K562 (cell line): ENCODE results near the gene FXR1. TPM values are rescaled to one million over a fixed set of nuclear protein-coding genes. Genes with fewer than 3 reads are reported as not detected.

ENCODE experiments used
- ATAC-seq: fragments of 200-7000 bp; cut with Tn5 transposase; 3 replicates; pipeline ENCODE4 v1.9.1; 2020; ENCODE audit warnings: moderate library complexity
- BruUV-seq: library from RNA; stranded (reverse); fragments of 400-500 nt; replicated peaks from 2 replicates; lab custom pipeline; 2021; lab: Mats Ljungman, UMichigan
- CTCF ChIA-PET: fragments of 300-600 bp; formaldehyde crosslinking; extraction: SDS; loops from one replicate; lab custom pipeline; 2021; ENCODE audit warnings: low intra/inter-chr PET ratio; lab: Yijun Ruan, JAX
- POLR2A ChIA-PET: fragments of 300-600, 350-650 bp; sonication (Branson Sonifier 250); formaldehyde crosslinking; extraction: SDS; loops from one replicate; lab custom pipeline; 2021; ENCODE audit warnings: antibody characterized with exemption, inconsistent platforms; lab: Yijun Ruan, JAX
- DNase-seq, 4 experiments: peaks; one replicate each; pipeline versions ENCODE4 v3.0.0 to v3.0.0-alpha.2; 2011 to 2018; ENCODE audit warnings: low spot score in 3 of 4, mixed read lengths in 3 of 4; ENCODE audit errors: extremely low read depth in 1 of 4
- FAIRE-seq: peaks from 2 replicates; lab custom pipeline; 2011; peaks lifted over from hg19 to GRCh38; lab: Jason Lieb, UNC
- H2AFZ ChIP-seq: 2 replicates; pipeline ENCODE4 v1.6.0; 2011; ENCODE audit warnings: low read depth, low read length, control low read depth, inconsistent platforms
- H3K27ac ChIP-seq: fragments of 200-600 bp; 3 replicates; pipeline ENCODE4 v1.8.0; 2011; ENCODE audit warnings: low read depth, mild to moderate bottlenecking, control low read depth, inconsistent platforms, low read length, moderate library complexity, mixed read lengths; ENCODE audit errors: extremely low read depth
- H3K27me3 ChIP-seq, 2 experiments: fragments of 300-600 bp in 1 of 2; 2 replicates in 1 of 2; 3 replicates in 1 of 2; pipeline versions ENCODE4 v1.6.0 to v1.8.0; 2011; ENCODE audit warnings: inconsistent platforms in 2 of 2, low read length in 2 of 2, mild to moderate bottlenecking in 1 of 2, mixed read lengths in 1 of 2, moderate library complexity in 1 of 2; ENCODE audit not compliant: control insufficient read depth in 2 of 2, insufficient read depth in 2 of 2
- H3K36me3 ChIP-seq: fragments of 300-600 bp; 3 replicates; pipeline ENCODE4 v1.8.0; 2011; ENCODE audit warnings: mild to moderate bottlenecking, low read length, inconsistent platforms; ENCODE audit not compliant: control insufficient read depth, insufficient read depth
- H3K4me1 ChIP-seq, 2 experiments: fragments of 200-600 bp in 1 of 2; replicated peaks in 1 of 2; 2 replicates in 1 of 2; 3 replicates in 1 of 2; pipeline versions ENCODE4 v1.5.1 to v1.8.0; 2011; ENCODE audit warnings: inconsistent platforms in 2 of 2, low read length in 2 of 2, mild to moderate bottlenecking in 1 of 2, mixed read lengths in 1 of 2, moderate library complexity in 1 of 2; ENCODE audit not compliant: control insufficient read depth in 2 of 2, insufficient read depth in 2 of 2
- H3K4me2 ChIP-seq: 2 replicates; pipeline ENCODE4 v1.6.1; 2011; ENCODE audit warnings: low read length, control low read depth, inconsistent platforms, mixed read lengths; ENCODE audit not compliant: insufficient read depth
- H3K4me3 ChIP-seq: fragments of 200-600 bp; sonication (generic), shearing (Covaris generic); 2 replicates; pipeline ENCODE4 v1.5.1; 2016; ENCODE audit warnings: control low read depth, inconsistent platforms
- H3K79me2 ChIP-seq: fragments of 200-600 bp; 3 replicates; pipeline ENCODE4 v1.8.0; 2011; ENCODE audit warnings: low read length, inconsistent platforms; ENCODE audit not compliant: control insufficient read depth, insufficient read depth
- H3K9ac ChIP-seq, 2 experiments: 2 replicates each; pipeline versions ENCODE4 v1.6.0 to v1.6.1; 2011; ENCODE audit warnings: low read depth in 2 of 2, low read length in 2 of 2, control low read depth in 1 of 2, inconsistent platforms in 1 of 2, mild to moderate bottlenecking in 1 of 2, mixed read lengths in 1 of 2; ENCODE audit not compliant: insufficient read depth in 1 of 2
- H3K9me1 ChIP-seq: one replicate; pipeline ENCODE4 v1.6.0; 2011; ENCODE audit warnings: inconsistent platforms, mild to moderate bottlenecking, low read length, moderate library complexity; ENCODE audit not compliant: control insufficient read depth, insufficient read depth
- H3K9me3 ChIP-seq: replicated peaks from 2 replicates; pipeline ENCODE4 v1.5.1; 2011; ENCODE audit warnings: low read depth, low read length, inconsistent platforms; ENCODE audit not compliant: control insufficient read depth, insufficient read depth
- H4K20me1 ChIP-seq: replicated peaks from 2 replicates; pipeline ENCODE4 v1.6.1; 2011; ENCODE audit warnings: low read length, inconsistent platforms, mixed read lengths; ENCODE audit not compliant: control insufficient read depth, insufficient read depth
- CEBPG ChIP-seq, 3 experiments: fragments of 200-800 bp in 1 of 3; sonication (Bioruptor generic) in 1 of 3; sonication (generic) in 1 of 3; formaldehyde crosslinking in 1 of 3; IDR thresholded peaks in 2 of 3; conservative IDR thresholded peaks in 1 of 3; 2 replicates each; pipeline versions ENCODE4 v1.6.1 to v1.8.0; 2016 to 2022; ENCODE audit warnings: missing compliant biosample characterization in 2 of 3, missing genetic modification characterization in 2 of 3, mild to moderate bottlenecking in 1 of 3, missing genetic modification reagents in 1 of 3
- MTA2 ChIP-seq: fragments of 450-650 bp; IDR thresholded peaks from 2 replicates; pipeline ENCODE4 v1.6.1; 2016; ENCODE audit warnings: low read depth
- POLR2H ChIP-seq: IDR thresholded peaks from 2 replicates; pipeline ENCODE4 v1.6.1; 2016; ENCODE audit warnings: missing genetic modification characterization, low read depth, mild to moderate bottlenecking, control low read depth, missing compliant biosample characterization, moderate library complexity
- SMAD4 ChIP-seq: fragments of 250-450 bp; sonication (Bioruptor Pico); conservative IDR thresholded peaks from 2 replicates; pipeline ENCODE4 v1.8.0; 2021; ENCODE audit warnings: inconsistent platforms, mild to moderate bottlenecking, moderate library complexity
- SRSF7 ChIP-seq: fragments of 200-400 bp; formaldehyde crosslinking; optimal IDR thresholded peaks from 2 replicates; pipeline ENCODE3; 2017; ENCODE audit warnings: mild to moderate bottlenecking, low read depth, low read length
- STAT5A ChIP-seq: IDR thresholded peaks from 2 replicates; pipeline ENCODE4 v1.6.1; 2012; ENCODE audit warnings: low read length, inconsistent platforms, borderline replicate concordance
- U2AF1 ChIP-seq: fragments of 200-400 bp; formaldehyde crosslinking; optimal IDR thresholded peaks from 2 replicates; pipeline ENCODE3; 2017; ENCODE audit warnings: mild to moderate bottlenecking, low read depth, low read length, moderate library complexity
- ZNF140 ChIP-seq: fragments of 250-450 bp; sonication (Bioruptor Pico); IDR thresholded peaks from 2 replicates; pipeline ENCODE4 v1.8.0; 2021; ENCODE audit warnings: moderate library complexity, mild to moderate bottlenecking, inconsistent platforms
- ZNF347 ChIP-seq: fragments of 450-650 bp; formaldehyde crosslinking; IDR thresholded peaks from 2 replicates; pipeline ENCODE4 v1.4.0; 2020; ENCODE audit warnings: low read depth, mild to moderate bottlenecking, moderate library complexity
- ZNF584 ChIP-seq: fragments of 200-800 bp; sonication (Bioruptor generic); IDR thresholded peaks from 2 replicates; pipeline ENCODE4 v1.6.1; 2016; ENCODE audit warnings: low read depth, mild to moderate bottlenecking, missing genetic modification characterization, missing compliant biosample characterization
- WGBS: fragments of 100-300 bp; shearing (Covaris generic); methylation state at CpG from one replicate; pipeline ENCODE4 v1.1.6; 2016; ENCODE audit warnings: low coverage, mixed read lengths; ENCODE audit not compliant: insufficient coverage; ENCODE audit errors: missing lambda C conversion rate; 5-methylcytosine and 5-hydroxymethylcytosine counted together
- in situ Hi-C: fragments of 300-500 bp; cut with MboI; formaldehyde crosslinking; loops from 4 replicates; pipeline ENCODE4 v1.15.0; 2018; ENCODE audit warnings: inconsistent platforms, mixed read lengths
- intact Hi-C: fragments of 100-400 bp; cut with micrococcal nuclease; formaldehyde crosslinking; loops from 2 replicates; pipeline ENCODE4 v1.14.2; 2022
- polyA plus RNA-seq, 8 experiments: library from polyadenylated mRNA; depleted of rRNA in 4 of 8; stranded (reverse) in 5 of 8; unstranded in 3 of 8; fragments of >200 nt; fragmentation: Nextera tagmentation in 2 of 8; fragmentation: Illumina TruSeq in 1 of 8; extraction: Ambion mirVana in 2 of 8; extraction: Trizol in 1 of 8; gene quantifications; 2 replicates each; pipeline versions ENCODE4 v1.2.1 to v1.2.3, GENCODE V29; 2011 to 2014; ENCODE audit warnings: inconsistent platforms in 1 of 8, missing spikeins in 1 of 8
- total RNA-seq, 7 experiments: library from RNA; depleted of rRNA in 6 of 7; stranded (reverse); fragments of >200 nt in 6 of 7; fragmentation: Illumina TruSeq in 2 of 7; extraction: Trizol in 2 of 7; gene quantifications; 2 replicates each; pipeline versions ENCODE4 v1.2.1 to v1.2.3, GENCODE V29; 2011 to 2021; ENCODE audit warnings: low replicate concordance in 1 of 7
- TF ChIP-seq, protein P1 (sequence below), 2 experiments: fragments of 450-650 bp; conservative IDR thresholded peaks; 2 replicates each; pipeline ENCODE4 v1.6.1; 2017; ENCODE audit warnings: mild to moderate bottlenecking in 2 of 2, moderate library complexity in 2 of 2
- TF ChIP-seq, protein P2 (sequence below), 2 experiments: fragments of 200-800 bp in 1 of 2; sonication (Bioruptor generic) in 1 of 2; sonication (generic) in 1 of 2; formaldehyde crosslinking in 1 of 2; IDR thresholded peaks in 1 of 2; conservative IDR thresholded peaks in 1 of 2; 2 replicates each; pipeline versions ENCODE4 v1.5.0 to v1.6.1; 2016 to 2020; ENCODE audit warnings: missing compliant biosample characterization in 1 of 2, missing genetic modification characterization in 1 of 2, missing genetic modification reagents in 1 of 2
- TF ChIP-seq, protein P3 (sequence below): fragments of 200-800 bp; sonication (Bioruptor generic); IDR thresholded peaks from 2 replicates; pipeline ENCODE4 v1.6.1; 2017; ENCODE audit warnings: missing genetic modification characterization, missing compliant biosample characterization

The FXR1 gene
- total and polyA plus RNA-seq, 9 of the 15 experiments (the other 6 are each of a cell fraction or from before 2014, with no cell fraction given), result 59.4 to 177 (median 136) TPM

DNA sequence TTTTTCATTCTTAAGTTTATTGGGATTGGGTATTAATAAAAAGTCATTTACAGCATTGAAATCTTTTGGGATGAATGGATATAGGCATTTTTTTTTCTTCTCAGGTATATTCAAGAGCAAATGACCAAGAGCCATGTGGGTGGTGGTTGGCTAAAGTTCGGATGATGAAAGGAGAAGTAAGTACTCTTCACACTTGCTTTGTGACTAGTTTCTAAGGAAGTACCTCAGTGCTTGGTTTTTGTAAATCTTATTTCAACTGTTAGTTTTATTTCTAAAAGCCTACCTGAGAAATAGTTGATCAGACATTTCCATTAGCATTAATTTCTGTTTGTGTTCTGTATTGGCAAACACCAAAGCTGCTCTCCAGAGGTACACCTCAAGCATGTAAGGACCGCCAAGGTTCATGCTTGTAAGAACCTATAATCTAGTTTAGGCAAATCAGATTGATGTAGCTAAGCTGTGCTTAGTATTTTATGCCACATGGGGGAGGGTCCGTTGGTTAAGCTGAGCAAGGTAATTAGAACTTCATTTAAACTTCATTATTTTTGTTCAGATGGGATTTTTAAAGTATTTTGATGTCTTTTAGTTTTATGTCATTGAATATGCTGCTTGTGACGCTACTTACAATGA lies 35.4 kb downstream of the FXR1 start:
- no peaks in the 10 kb centered on the region for H3K4me1 ChIP-seq
- ChIA-PET POLR2A (no interaction called here), CTCF (no interaction called here)
- no peaks in the 10 kb centered on the region for H3K9me1 ChIP-seq
- intact Hi-C loops, result no loop called here
- no peak overlapping the region for H3K4me2 ChIP-seq
- FAIRE-seq (no peak), DNase-seq (no peak), ATAC-seq (no peak)
- peaks cover 60% of the 10 kb centered on the region for H3K79me2 ChIP-seq
- no peak for TF ChIP-seq ZNF347
- peak; percentile 65; the same call in 1 of the 2 replicates for TF ChIP-seq ZNF584
- TF ChIP-seq MTA2, result no peak
- TF ChIP-seq, protein P1, sequence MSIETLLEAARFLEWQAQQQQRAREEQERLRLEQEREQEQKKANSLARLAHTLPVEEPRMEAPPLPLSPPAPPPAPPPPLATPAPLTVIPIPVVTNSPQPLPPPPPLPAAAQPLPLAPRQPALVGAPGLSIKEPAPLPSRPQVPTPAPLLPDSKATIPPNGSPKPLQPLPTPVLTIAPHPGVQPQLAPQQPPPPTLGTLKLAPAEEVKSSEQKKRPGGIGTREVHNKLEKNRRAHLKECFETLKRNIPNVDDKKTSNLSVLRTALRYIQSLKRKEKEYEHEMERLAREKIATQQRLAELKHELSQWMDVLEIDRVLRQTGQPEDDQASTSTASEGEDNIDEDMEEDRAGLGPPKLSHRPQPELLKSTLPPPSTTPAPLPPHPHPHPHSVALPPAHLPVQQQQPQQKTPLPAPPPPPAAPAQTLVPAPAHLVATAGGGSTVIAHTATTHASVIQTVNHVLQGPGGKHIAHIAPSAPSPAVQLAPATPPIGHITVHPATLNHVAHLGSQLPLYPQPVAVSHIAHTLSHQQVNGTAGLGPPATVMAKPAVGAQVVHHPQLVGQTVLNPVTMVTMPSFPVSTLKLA (conservative IDR thresholded peaks at IDR 0.05), result no peak
- 0 out of 2 replicates have a peak, but pooled peaks have one; percentile 20 for TF ChIP-seq SMAD4 (CRISPR knock-in tag)
- TF ChIP-seq SRSF7, result no peak
- no peak for TF ChIP-seq STAT5A
- TF ChIP-seq POLR2H (tag), result peak; percentile 38; the same call in 1 of the 2 replicates
- TF ChIP-seq CEBPG (CRISPR knock-in tag; IDR thresholded peaks at IDR 0.05), result no peak
- peak in 1 of 2 experiments; percentile 39; a peak in 1 of 4 replicates for TF ChIP-seq CEBPG (tag; conservative IDR thresholded peaks at IDR 0.05 in 1 of 2, IDR thresholded peaks at IDR 0.05 in 1 of 2)
- TF ChIP-seq ZNF140 (CRISPR knock-in tag), result no peak
- TF ChIP-seq, protein P2, sequence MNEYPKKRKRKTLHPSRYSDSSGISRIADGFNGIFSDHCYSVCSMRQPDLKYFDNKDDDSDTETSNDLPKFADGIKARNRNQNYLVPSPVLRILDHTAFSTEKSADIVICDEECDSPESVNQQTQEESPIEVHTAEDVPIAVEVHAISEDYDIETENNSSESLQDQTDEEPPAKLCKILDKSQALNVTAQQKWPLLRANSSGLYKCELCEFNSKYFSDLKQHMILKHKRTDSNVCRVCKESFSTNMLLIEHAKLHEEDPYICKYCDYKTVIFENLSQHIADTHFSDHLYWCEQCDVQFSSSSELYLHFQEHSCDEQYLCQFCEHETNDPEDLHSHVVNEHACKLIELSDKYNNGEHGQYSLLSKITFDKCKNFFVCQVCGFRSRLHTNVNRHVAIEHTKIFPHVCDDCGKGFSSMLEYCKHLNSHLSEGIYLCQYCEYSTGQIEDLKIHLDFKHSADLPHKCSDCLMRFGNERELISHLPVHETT (CRISPR knock-in tag; conservative IDR thresholded peaks at IDR 0.05 in 1 of 2, IDR thresholded peaks at IDR 0.05 in 1 of 2), result no peak
- TF ChIP-seq, protein P3, sequence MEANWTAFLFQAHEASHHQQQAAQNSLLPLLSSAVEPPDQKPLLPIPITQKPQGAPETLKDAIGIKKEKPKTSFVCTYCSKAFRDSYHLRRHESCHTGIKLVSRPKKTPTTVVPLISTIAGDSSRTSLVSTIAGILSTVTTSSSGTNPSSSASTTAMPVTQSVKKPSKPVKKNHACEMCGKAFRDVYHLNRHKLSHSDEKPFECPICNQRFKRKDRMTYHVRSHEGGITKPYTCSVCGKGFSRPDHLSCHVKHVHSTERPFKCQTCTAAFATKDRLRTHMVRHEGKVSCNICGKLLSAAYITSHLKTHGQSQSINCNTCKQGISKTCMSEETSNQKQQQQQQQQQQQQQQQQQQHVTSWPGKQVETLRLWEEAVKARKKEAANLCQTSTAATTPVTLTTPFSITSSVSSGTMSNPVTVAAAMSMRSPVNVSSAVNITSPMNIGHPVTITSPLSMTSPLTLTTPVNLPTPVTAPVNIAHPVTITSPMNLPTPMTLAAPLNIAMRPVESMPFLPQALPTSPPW (CRISPR knock-in tag), result no peak
- TF ChIP-seq U2AF1, result no peak
- no peaks in the 10 kb centered on the region for H3K9me3 ChIP-seq
- no peak overlapping the region for H3K27ac ChIP-seq
- in situ Hi-C loops, result no loop called here
- H3K4me3 ChIP-seq, result no peak overlapping the region
- no peak overlapping the region for H3K9ac ChIP-seq
- H4K20me1 ChIP-seq, result 0 out of 2 replicates have a peak, but pooled peaks cover 8% of the 10 kb centered on the region
- WGBS, result 67% methylated on average over 4 of the region's 4 CpGs
- no peaks in the 10 kb centered on the region for H3K27me3 ChIP-seq
- no TSS peak for BruUV-seq
- no peak overlapping the region for H2AFZ ChIP-seq
- H3K36me3 ChIP-seq, result peaks cover 86% of the 10 kb centered on the region
